SU-DHL-6 (cell line): ENCODE results near the gene AMELY.

Source experiments
- EZH2phosphoT487 ChIP-seq: fragments of 200-600 bp; sonication (generic), shearing (Covaris generic); conservative IDR thresholded peaks from 2 replicates; pipeline ENCODE4 v1.6.1; 2018; ENCODE audit warnings: mild to moderate bottlenecking, antibody characterized with exemption, low read length, moderate library complexity, mixed read lengths
- TF ChIP-seq, protein P1 (sequence below): fragments of 200-600 bp; sonication (generic); IDR thresholded peaks from one replicate; pipeline ENCODE4 v1.5.1; 2017; ENCODE audit warnings: antibody characterized with exemption, mild to moderate bottlenecking, low read length, moderate library complexity; ENCODE audit not compliant: insufficient read depth, poor library complexity, severe bottlenecking

DNA sequence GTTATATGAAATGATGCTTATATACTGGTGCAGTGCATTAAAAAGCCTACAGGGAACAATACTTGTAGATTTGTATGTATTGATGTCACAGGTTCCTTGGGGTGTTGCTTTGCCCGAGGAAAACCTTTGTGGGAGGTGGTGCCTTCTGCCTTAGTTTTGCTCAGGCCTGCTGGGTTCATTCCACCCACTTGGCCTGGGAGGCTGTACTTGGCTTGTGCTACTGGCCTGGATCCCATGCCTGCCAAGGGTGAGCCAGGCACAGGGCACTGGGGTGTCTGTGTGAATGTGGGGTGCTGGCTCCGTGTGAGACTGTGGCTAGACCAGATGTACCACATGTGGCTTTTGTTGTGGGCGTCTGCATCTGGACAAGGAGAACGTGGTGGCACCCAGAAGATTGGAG, 16.7 kb upstream of the AMELY start:
- TF ChIP-seq, protein P1, sequence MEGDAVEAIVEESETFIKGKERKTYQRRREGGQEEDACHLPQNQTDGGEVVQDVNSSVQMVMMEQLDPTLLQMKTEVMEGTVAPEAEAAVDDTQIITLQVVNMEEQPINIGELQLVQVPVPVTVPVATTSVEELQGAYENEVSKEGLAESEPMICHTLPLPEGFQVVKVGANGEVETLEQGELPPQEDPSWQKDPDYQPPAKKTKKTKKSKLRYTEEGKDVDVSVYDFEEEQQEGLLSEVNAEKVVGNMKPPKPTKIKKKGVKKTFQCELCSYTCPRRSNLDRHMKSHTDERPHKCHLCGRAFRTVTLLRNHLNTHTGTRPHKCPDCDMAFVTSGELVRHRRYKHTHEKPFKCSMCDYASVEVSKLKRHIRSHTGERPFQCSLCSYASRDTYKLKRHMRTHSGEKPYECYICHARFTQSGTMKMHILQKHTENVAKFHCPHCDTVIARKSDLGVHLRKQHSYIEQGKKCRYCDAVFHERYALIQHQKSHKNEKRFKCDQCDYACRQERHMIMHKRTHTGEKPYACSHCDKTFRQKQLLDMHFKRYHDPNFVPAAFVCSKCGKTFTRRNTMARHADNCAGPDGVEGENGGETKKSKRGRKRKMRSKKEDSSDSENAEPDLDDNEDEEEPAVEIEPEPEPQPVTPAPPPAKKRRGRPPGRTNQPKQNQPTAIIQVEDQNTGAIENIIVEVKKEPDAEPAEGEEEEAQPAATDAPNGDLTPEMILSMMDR = no peak
- TF ChIP-seq EZH2phosphoT487 = no peak
